HCT116 (cell line): ENCODE measurements around the gene NAALADL2. TPM values are rescaled to one million over a fixed set of nuclear protein-coding genes. Genes with fewer than 3 reads are reported as not detected.

Source experiments
- ATAC-seq: fragments of 200-7000 bp; cut with Tn5 transposase; 2 replicates; pipeline ENCODE4 v1.9.1; 2020; ENCODE audit warnings: mild to moderate bottlenecking, moderate library complexity
- BruUV-seq: library from RNA; stranded (reverse); fragments of 400-500 nt; replicated peaks from 2 replicates; lab custom pipeline; 2021; lab: Mats Ljungman, UMichigan
- CTCF ChIA-PET: fragments of 300-600 bp; sonication (Branson Sonifier 250); formaldehyde crosslinking; loops from one replicate; lab custom pipeline; 2021; ENCODE audit warnings: antibody characterized with exemption; lab: Charles Lee
- POLR2A ChIA-PET: fragments of 300-600, 350-600 bp; sonication (Branson Sonifier 250); formaldehyde crosslinking; loops from one replicate; lab custom pipeline; 2021; ENCODE audit warnings: antibody characterized with exemption; lab: Charles Lee
- RAD21 ChIA-PET, 2 experiments: fragments of 300-600 bp; sonication (Branson Sonifier 250); formaldehyde crosslinking; loops; one replicate each; lab custom pipeline; 2023; ENCODE audit warnings: low total read pairs in 2 of 2; ENCODE audit not compliant: uncharacterized antibody in 2 of 2, unreplicated experiment in 2 of 2, low non-redundant PET in 1 of 2; lab: Charles Lee
- DNase-seq: peaks from one replicate; pipeline ENCODE4 v3.0.0-alpha.2; 2010; ENCODE audit warnings: low read depth, low spot score
- H2AFZ ChIP-seq: fragments of 200-600 bp; shearing (Covaris generic), sonication (generic); 2 replicates; pipeline ENCODE4 v1.6.1; 2017; ENCODE audit warnings: low read depth, mixed run types, mixed read lengths, antibody characterized with exemption, low read length; ENCODE audit not compliant: poor library complexity, severe bottlenecking
- H3K27ac ChIP-seq: 2 replicates; pipeline ENCODE4 v1.5.1; 2012; ENCODE audit warnings: low read depth, low read length
- H3K27me3 ChIP-seq: fragments of 200-600 bp; sonication (generic); 2 replicates; pipeline ENCODE4 v1.6.1; 2016; ENCODE audit warnings: mixed run types, low read length, mixed read lengths; ENCODE audit not compliant: insufficient read depth
- H3K36me3 ChIP-seq, 2 experiments: fragments of 200-500 bp in 1 of 2; fragments of 200-600 bp in 1 of 2; sonication (Bioruptor generic) in 1 of 2; sonication (generic) in 1 of 2; 2 replicates each; pipeline versions ENCODE4 v1.5.1 to v1.6.1; 2014 to 2016; ENCODE audit warnings: low read length in 2 of 2, inconsistent platforms in 1 of 2, mixed read lengths in 1 of 2, mixed run types in 1 of 2; ENCODE audit not compliant: insufficient read depth in 2 of 2, control insufficient read depth in 1 of 2
- H3K4me1 ChIP-seq, 2 experiments: fragments of 200-600 bp in 1 of 2; sonication (generic) in 1 of 2; 2 replicates each; pipeline versions ENCODE4 v1.5.1 to v1.6.1; 2012 to 2017; ENCODE audit warnings: low read length in 2 of 2, inconsistent platforms in 1 of 2, mild to moderate bottlenecking in 1 of 2, mixed read lengths in 1 of 2, mixed run types in 1 of 2, moderate library complexity in 1 of 2; ENCODE audit not compliant: insufficient read depth in 2 of 2, control insufficient read depth in 1 of 2
- H3K4me2 ChIP-seq: fragments of 200-600 bp; sonication (generic); 2 replicates; pipeline ENCODE4 v1.6.1; 2017; ENCODE audit warnings: mixed run types, low read length, mixed read lengths
- H3K4me3 ChIP-seq, 2 experiments: fragments of 200-600 bp in 1 of 2; sonication (generic) in 1 of 2; replicated peaks in 1 of 2; 2 replicates each; pipeline ENCODE4 v1.5.1; 2011 to 2016; ENCODE audit warnings: low read length in 2 of 2, control low read depth in 1 of 2, low read depth in 1 of 2, mild to moderate bottlenecking in 1 of 2, mixed read lengths in 1 of 2, mixed run types in 1 of 2
- H3K79me2 ChIP-seq: fragments of 200-600 bp; sonication (generic); 2 replicates; pipeline ENCODE4 v1.6.1; 2017; ENCODE audit warnings: mild to moderate bottlenecking, mixed run types, low read length, moderate library complexity, mixed read lengths; ENCODE audit not compliant: insufficient read depth
- H3K9ac ChIP-seq: fragments of 200-600 bp; sonication (generic); 2 replicates; pipeline ENCODE4 v1.6.1; 2016; ENCODE audit warnings: low read length, mixed read lengths
- H3K9me2 ChIP-seq: fragments of 200-600 bp; sonication (generic), shearing (Covaris generic); 2 replicates; pipeline ENCODE4 v1.6.1; 2017; ENCODE audit warnings: mixed run types, mild to moderate bottlenecking, moderate library complexity; ENCODE audit not compliant: insufficient read depth
- H3K9me3 ChIP-seq, 2 experiments: fragments of 200-500 bp in 1 of 2; fragments of 200-600 bp in 1 of 2; sonication (Bioruptor generic) in 1 of 2; sonication (generic) in 1 of 2; 2 replicates each; pipeline ENCODE4 v1.6.1; 2014 to 2017; ENCODE audit warnings: low read length in 2 of 2, mixed read lengths in 2 of 2, inconsistent platforms in 1 of 2, low read depth in 1 of 2, mild to moderate bottlenecking in 1 of 2, mixed run types in 1 of 2, moderate library complexity in 1 of 2; ENCODE audit not compliant: control insufficient read depth in 1 of 2, insufficient read depth in 1 of 2
- H4K20me1 ChIP-seq: fragments of 200-600 bp; sonication (generic), shearing (Covaris generic); 2 replicates; pipeline ENCODE4 v1.6.1; 2017; ENCODE audit warnings: mixed run types, mild to moderate bottlenecking, moderate library complexity; ENCODE audit not compliant: insufficient read depth
- ATF3 ChIP-seq: IDR thresholded peaks from 2 replicates; pipeline ENCODE4 v1.6.1; 2012
- CBX3 ChIP-seq: IDR thresholded peaks from 2 replicates; pipeline ENCODE4 v1.6.1; 2012; ENCODE audit warnings: low read depth
- CEBPB ChIP-seq: IDR thresholded peaks from 2 replicates; pipeline ENCODE4 v1.6.1; 2012; ENCODE audit warnings: low read depth
- CTCF ChIP-seq, 3 experiments: fragments of 200-600 bp in 1 of 3; sonication (generic) in 1 of 3; IDR thresholded peaks in 2 of 3; conservative IDR thresholded peaks in 1 of 3; 2 replicates each; pipeline ENCODE4 v1.5.1; 2012 to 2017; ENCODE audit warnings: low read depth in 2 of 3, low read length in 2 of 3, antibody characterized with exemption in 1 of 3, borderline replicate concordance in 1 of 3, control low read depth in 1 of 3, mild to moderate bottlenecking in 1 of 3, mixed read lengths in 1 of 3, mixed run types in 1 of 3, moderate library complexity in 1 of 3; ENCODE audit not compliant: insufficient read depth in 1 of 3
- EGR1 ChIP-seq: IDR thresholded peaks from 2 replicates; pipeline ENCODE4 v1.6.1; 2012; ENCODE audit warnings: low read depth
- ELF1 ChIP-seq: IDR thresholded peaks from 2 replicates; pipeline ENCODE4 v1.6.1; 2012; ENCODE audit warnings: low read depth, borderline replicate concordance
- MAX ChIP-seq: IDR thresholded peaks from 2 replicates; pipeline ENCODE4 v1.6.1; 2012
- POLR2A ChIP-seq: IDR thresholded peaks from 2 replicates; pipeline ENCODE4 v1.7.0; 2011; ENCODE audit warnings: borderline replicate concordance; ENCODE audit not compliant: insufficient read depth, insufficient read length; ENCODE audit errors: extremely low read depth
- POLR2AphosphoS5 ChIP-seq: IDR thresholded peaks from 2 replicates; pipeline ENCODE4 v1.6.1; 2011; ENCODE audit warnings: mild to moderate bottlenecking, low read depth, low read length, moderate library complexity
- RAD21 ChIP-seq: IDR thresholded peaks from 2 replicates; pipeline ENCODE4 v1.6.1; 2012; ENCODE audit warnings: low read depth, mild to moderate bottlenecking
- SIN3A ChIP-seq: IDR thresholded peaks from 2 replicates; pipeline ENCODE4 v1.6.1; 2012; ENCODE audit warnings: low read depth
- SP1 ChIP-seq: IDR thresholded peaks from 2 replicates; pipeline ENCODE4 v1.6.1; 2012; ENCODE audit warnings: low read depth
- SRF ChIP-seq: IDR thresholded peaks from 2 replicates; pipeline ENCODE4 v1.6.1; 2012; ENCODE audit warnings: low read depth
- TCF7L2 ChIP-seq: IDR thresholded peaks from 2 replicates; pipeline ENCODE4 v1.7.0; 2011; ENCODE audit warnings: borderline replicate concordance, inconsistent platforms; ENCODE audit not compliant: insufficient read depth, insufficient read length; ENCODE audit errors: extremely low read depth
- ZBTB33 ChIP-seq: IDR thresholded peaks from 2 replicates; pipeline ENCODE4 v1.6.1; 2011; ENCODE audit warnings: mild to moderate bottlenecking, low read length, moderate library complexity; ENCODE audit not compliant: insufficient replicate concordance; ENCODE audit errors: extremely low read depth
- ZNF274 ChIP-seq: fragments of 200-500 bp; sonication (Bioruptor generic); IDR thresholded peaks from 2 replicates; pipeline ENCODE4 v1.6.1; 2014; ENCODE audit warnings: mild to moderate bottlenecking, low read depth, low read length, inconsistent platforms
- intact Hi-C: fragments of 100-400 bp; cut with micrococcal nuclease; formaldehyde crosslinking; loops from 2 replicates; pipeline ENCODE4 v1.10.0; 2022
- total RNA-seq: library from RNA; stranded (reverse); gene quantifications from one replicate; pipeline ENCODE4 v1.2.1, GENCODE V29; 2021; ENCODE audit not compliant: unreplicated experiment

The NAALADL2 gene
- total RNA-seq, 1 experiment from 2014 or later: 2.9 TPM

- Histone ChIP-seq H2AFZ (no peak overlapping the region), H3K9ac (no peak overlapping the region), H4K20me1 (no peaks in the 10 kb centered on the region), H3K4me3 (no peak overlapping the region), H3K9me2 (no peaks in the 10 kb centered on the region), H3K9me3 (no peaks in the 10 kb centered on the region), H3K4me2 (no peak overlapping the region), H3K79me2 (no peaks in the 10 kb centered on the region), H3K36me3 (no peaks in the 10 kb centered on the region), H3K27me3 (no peaks in the 10 kb centered on the region), H3K4me1 (no peaks in the 10 kb centered on the region), H3K27ac (no peak overlapping the region)
- intact Hi-C loops: no loop called here
- TF ChIP-seq EGR1 (no peak), SP1 (no peak), ZBTB33 (no peak), ZNF274 (no peak), ATF3 (no peak), RAD21 (no peak), SRF (no peak), POLR2A (no peak), TCF7L2 (no peak), CBX3 (no peak), MAX (no peak), POLR2AphosphoS5 (no peak), SIN3A (no peak), CEBPB (no peak), CTCF (IDR thresholded peaks at IDR 0.05 in 2 of 3, conservative IDR thresholded peaks at IDR 0.05 in 1 of 3; ENCODE audit: borderline replicate concordance in 1 of 3, insufficient read depth in 1 of 3, low read depth in 2 of 3, low read length in 2 of 3) (no peak), ELF1 (no peak)
- POLR2A ChIA-PET: no interaction called here
- no peak for ATAC-seq
- CTCF ChIA-PET: no interaction called here
- DNase-seq: no peak
- RAD21 ChIA-PET: no interaction called here
- BruUV-seq: no TSS peak
Measured at GRCh38 chr3:175238801-175239200, 379.7 kb downstream of the NAALADL2 start.
